Measurements from ENCODE around the gene FMNL1.
A peak's percentile ranks its signal among the peaks of the same experiment; 100 is the strongest.

GRCh38 chr17:45246861-45247428 lies 25.3 kb downstream of the FMNL1 start:
- TF ChIP-seq CTCF (IDR thresholded peaks at IDR 0.05; ENCODE audit: insufficient read depth, low read length) (peak; percentile 25), REST (IDR thresholded peaks at IDR 0.05; ENCODE audit: insufficient replicate concordance, low read depth) (no peak)

Data from HL-60 (cell line).